NCI-H524 (cell line): ENCODE results near the gene DAB1.

Experiments used
- DNase-seq, 2 experiments: peaks; one replicate each; lab custom pipeline; 2025; lab: John Stamatoyannopoulos, UW

DAB1 gene

DNA sequence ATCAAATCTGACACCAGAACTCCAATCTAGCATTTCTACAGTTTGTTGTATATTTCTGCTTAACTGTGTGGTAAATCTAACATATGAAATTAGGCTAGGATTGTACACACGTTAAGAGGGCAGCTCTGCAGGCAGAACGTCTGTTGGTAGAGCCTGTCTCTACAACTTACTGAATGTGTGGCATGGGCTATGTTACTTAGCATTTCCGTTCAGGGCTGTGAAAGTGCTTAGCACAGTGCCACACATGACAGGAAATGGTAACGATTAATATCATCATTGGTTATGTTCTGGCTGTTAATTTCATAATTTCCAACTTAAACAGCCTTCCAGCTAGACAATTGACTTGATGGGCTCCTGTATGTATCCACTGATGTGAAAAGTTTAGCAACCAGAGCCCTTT, 448.4 kb downstream of the DAB1 start:
- DNase-seq, result no peak

DNA sequence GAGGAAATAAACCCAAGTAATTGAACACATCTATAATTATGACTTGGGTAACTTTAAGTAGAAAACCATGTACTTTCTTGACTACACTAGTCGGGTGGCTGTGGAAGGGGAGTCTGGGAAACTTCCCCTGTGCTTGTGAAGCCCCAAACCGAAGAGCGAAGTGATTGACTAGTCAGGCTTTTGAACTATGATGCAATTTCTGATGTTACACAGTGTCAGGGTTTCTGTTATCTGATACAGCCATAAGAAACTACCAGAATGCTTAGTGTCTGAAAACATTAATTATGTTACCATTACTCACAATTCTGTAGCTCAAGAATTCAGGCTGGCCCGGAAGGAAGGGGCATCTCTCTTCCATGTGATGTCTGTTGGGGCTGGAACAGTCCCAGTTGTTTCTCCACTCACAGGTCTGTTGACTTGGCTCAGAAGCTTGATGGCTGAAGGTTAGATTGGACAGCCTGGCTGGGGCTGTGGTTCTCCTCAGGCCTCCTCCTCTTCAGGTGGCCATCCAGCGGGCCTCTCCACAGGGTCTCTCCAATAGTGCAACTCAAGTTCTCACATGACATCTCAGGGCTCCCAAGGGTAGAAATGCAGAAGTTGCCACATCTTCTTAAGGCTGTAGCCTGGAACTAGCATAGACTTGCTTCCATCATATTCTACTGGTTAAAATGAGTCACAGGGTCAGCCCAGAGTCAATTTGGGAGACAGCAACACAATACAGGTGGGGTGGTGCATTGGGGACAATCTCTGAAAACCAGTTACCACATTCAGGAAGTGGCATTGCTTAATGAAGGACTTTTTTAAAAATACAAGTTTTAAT, 449.7 kb downstream of the DAB1 start:
- DNase-seq, result no peak

GRCh38 chr1:56972976-56973375, 450.9 kb downstream of the DAB1 start:
- no peak for DNase-seq

DNA sequence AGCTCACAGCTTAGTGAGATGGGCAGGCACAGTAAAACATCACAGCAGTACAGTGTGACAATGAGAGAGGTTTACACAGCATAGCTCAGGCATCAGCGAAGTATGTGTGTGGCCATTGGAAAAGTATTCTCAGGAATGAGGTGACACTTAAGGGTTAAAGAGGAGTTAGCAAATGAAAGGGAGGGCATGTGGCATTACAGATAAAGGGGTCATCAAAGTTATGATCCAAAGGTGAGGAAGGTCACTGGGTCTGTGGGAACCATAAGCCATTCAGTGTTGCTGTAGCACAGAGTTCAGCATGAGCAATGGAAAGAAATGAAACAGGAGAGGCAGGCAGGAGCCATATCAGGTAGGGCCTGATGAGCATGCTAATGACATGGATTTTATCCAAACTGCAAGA, 453.6 kb downstream of the DAB1 start:
- no peak for DNase-seq

DNA sequence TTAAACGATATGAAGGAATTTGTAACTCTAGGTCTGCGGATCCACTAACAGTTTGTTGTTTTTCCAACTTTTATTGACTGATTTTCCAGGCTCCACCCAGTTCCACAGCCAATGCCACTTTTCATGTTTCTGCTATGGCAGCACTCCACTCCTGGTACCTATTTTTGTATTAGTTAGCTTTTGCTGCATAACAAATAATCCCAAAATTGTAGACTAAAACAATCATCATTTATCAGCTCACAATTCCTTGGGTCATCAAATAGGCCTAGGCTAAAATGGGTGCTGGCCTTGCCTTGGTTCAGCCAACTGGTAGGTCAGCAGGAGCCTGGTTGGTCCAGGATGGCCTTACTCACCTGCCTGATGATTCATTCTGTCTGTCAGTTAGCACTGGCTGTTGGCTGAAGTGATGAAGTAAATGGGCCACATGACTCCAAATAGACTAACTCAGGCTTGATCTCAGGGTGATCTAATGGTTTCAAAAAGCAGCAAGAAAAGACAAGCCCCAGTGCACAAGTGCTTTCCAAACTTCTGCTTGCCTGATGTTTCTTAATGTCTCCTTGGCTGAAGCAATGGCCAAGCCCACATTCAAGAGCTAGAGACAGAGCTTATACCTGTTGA, 454.9 kb downstream of the DAB1 start:
- DNase-seq, result no peak

DNA sequence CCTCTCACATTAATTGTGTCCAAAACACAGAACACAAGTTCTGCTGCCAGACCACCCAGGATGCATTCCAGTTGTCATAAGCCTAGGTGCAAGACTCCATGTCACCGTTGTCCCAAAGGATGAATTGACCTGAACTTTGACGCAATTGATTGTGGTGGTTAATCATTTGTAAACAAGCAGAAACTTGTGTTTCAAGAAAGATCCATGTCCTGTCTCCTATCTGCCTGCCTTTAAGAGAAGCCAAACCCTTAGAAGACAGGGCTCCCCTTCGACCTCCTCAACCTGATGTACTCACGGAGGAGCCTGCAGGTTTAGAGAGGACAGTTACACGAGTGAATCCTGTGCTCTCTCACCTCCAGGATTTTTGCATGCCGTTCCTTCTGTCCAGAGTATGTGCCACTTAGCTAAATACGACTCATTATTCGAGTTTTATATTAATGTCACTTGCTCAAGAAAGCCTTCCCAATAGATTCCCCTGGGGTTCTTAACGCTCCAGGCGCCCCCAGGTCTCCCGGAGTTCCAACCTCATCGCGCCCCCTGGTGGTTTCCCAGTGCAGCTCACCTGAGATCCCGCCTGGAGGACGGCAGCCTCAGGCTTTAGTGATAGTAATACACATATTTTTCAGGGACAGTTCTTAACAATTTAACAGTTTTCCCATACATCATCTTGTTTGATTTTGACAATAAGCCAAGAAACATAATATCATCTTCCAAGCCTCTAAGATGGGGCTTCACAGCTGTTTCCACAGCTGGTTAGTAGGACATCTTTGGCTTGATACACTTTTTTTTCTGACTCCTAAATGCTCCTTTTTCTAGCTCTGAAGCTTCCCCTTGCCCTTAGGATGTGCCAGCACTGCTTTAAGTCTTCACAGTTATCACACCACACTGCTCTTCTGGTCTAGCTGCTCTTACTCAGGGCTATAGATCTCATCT, 455.7 kb downstream of the DAB1 start:
- no peak for DNase-seq

- no peak for DNase-seq
Observed at GRCh38 chr1:56967355-56967754, 456.5 kb downstream of the DAB1 start.

DNA sequence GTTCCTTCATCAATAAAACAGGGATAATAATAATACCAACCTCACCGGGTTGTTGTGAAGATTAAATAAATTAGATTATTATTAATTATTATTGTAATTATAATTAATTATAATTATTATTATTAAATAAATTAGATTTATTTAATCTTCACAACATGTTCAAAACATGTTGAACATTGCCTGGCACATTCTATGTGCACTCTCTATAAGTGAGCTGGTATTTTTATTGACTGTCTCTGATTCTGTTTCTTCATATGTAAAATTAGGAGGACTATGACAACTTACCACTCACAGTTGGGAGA, 457.2 kb downstream of the DAB1 start:
- DNase-seq, result no peak

DNA sequence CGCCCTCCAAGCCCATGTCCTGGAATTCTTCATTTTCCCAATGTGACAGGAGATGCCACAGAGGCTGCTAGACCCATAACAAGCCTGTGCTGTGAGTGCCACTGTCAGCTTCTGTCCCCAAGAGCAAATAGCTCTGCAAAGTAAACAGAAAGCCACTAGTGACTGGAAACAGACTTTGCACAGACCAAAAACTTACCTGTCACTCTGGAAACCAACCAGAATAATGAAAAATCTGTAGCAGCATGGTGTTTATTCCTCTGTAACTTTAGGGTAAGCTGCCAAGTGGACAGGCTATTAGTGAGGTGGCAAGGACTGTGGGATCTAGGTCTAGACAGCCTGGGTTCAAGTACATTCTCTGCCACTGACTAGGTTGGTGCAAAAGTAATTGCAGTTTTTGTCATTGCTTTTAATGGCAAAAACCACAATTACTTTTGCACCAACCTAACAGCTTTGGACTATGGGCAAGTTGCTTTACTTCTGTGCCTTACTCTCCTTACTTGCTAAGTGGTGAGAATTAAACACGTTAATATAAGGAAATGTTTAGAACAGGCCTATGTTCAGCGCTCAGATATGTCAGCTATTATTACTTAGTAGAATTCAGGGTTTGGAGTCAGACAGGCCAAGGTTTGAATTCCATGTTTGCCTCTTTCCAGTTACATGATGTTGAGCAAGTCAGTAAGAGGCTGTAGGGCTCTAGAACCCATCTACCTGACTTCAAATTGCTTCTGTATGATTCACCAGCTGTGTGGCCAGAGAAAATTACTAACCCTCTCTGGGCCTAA, 457.8 kb downstream of the DAB1 start, which contains the start of gene C8B:
Gene C8B, minus strand, starts transcription at position 100 of the 782 bp plus-strand sequence. Its CDS starts 67 bp downstream, at position 33.
- DNase-seq, result no peak

GRCh38 chr1:56965191-56965590, 458.7 kb downstream of the DAB1 start:
- no peak for DNase-seq

- no peak for DNase-seq
Observed at GRCh38 chr1:56964349-56965017, 459.4 kb downstream of the DAB1 start.

DNA sequence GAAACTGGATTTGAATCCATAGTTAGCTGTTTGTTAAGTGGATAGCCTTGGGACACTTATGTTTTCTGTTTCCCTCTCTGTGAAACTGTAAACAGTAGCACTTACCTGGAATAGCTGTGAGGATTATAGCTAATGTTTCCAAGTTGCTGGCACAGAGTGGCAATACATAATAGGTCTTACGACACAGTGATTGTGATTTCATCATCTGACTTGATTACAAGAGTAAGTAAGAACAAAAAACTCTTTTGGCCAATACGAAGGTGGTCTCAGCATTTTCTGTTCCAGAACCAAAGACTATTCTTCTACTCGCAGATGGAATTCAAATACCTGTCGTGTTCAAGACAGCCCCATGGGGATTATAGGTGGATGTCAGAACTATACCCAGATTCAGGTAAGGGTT, 460.2 kb downstream of the DAB1 start:
- DNase-seq, result no peak

DNA sequence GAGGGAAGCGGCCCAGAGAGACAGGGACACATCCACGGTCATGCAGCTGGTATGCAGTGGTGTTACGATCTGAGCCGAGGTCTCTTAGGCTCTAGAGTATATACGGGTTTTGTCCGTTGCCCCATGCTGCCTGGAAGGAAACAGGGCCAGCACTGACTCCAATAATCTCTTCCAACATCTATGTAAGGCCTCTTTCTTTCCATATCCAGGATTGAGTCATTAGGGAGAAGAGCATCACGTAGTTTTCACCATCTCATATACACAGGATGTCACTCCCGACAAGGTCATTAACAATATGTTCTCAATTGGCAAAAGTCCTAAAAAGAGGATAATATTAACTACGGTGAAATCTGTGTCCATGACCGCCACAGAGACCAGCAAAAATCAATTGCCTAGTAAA, 462.4 kb downstream of the DAB1 start:
- no peak for DNase-seq

DNA sequence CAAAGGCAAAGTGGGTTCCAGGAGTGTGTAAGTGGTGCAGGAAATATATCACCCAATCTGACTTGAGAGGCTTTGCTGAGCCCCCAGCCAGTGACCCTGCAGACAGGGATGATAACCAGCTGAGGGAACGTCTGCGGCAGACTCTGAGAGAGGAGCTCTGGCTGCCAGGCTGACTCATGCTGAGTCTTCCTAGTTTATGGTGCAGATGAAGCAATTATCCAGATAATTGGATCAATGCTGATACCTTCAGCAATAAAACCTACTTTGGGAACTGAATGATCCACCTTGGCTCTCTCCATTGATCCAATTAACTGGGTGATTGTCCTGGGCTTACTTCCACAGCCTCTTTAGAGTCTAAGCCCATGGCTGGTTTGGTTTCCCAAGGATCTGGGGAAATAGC, 465.3 kb downstream of the DAB1 start:
- no peak for DNase-seq

DNA sequence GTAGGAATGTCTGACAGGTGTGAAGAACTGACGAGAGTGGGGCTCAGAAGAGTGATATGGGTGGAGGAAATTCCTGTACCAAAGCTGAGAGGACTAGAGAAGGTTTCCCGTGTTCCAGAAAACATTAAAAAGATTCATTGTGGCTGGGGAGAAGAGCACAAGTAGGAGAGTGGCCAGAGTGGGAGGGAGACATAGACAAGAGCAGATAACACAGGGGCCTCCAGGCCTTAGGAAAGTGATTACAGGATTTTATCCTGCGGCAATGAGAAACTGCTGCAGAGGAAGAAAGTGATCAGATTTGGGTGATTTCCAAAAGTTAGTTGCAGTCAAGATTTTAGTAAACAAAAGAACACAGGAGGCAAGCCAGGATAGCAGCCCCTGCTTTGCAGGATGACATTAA, 465.9 kb downstream of the DAB1 start:
- no peak for DNase-seq

GRCh38 chr1:56954664-56955063, 469.2 kb downstream of the DAB1 start:
- DNase-seq, result no peak

DNA sequence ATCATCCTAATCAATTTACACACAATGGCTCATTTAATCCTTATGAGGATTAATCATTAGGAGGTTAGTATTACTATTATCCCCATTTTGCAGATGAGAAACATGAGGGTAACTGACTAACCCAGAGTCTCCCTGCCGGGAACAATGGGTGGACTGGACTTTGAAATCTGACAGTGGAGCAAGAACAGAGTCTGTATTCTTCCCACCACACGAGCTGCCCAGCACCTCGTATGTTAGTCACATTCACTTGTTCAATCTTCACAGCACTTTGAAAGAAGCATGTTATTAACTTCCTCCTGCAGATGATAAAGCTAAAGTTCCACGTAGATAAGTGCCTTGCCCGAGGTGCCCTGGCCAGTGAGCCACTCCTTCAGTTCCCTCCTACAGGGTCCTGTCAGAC, 470.5 kb downstream of the DAB1 start:
- no peak for DNase-seq

GRCh38 chr1:56952501-56952900, 471.4 kb downstream of the DAB1 start:
- DNase-seq, result no peak

- DNase-seq, result no peak
Observed at GRCh38 chr1:56948403-56949023, 475.3 kb downstream of the DAB1 start.
